K562 (cell line): ENCODE data around the gene TULP1. TPM values are rescaled to one million over a fixed set of nuclear protein-coding genes. Genes with fewer than 3 reads are reported as not detected.
A peak's percentile ranks its signal among the peaks of the same experiment; 100 is the strongest.

Experiments used
- ATAC-seq: fragments of 200-7000 bp; cut with Tn5 transposase; 3 replicates; pipeline ENCODE4 v1.9.1; 2020; ENCODE audit warnings: moderate library complexity
- BruUV-seq: library from RNA; stranded (reverse); fragments of 400-500 nt; replicated peaks from 2 replicates; lab custom pipeline; 2021; lab: Mats Ljungman, UMichigan
- CTCF ChIA-PET: fragments of 300-600 bp; formaldehyde crosslinking; extraction: SDS; loops from one replicate; lab custom pipeline; 2021; ENCODE audit warnings: low intra/inter-chr PET ratio; lab: Yijun Ruan, JAX
- POLR2A ChIA-PET: fragments of 300-600, 350-650 bp; sonication (Branson Sonifier 250); formaldehyde crosslinking; extraction: SDS; loops from one replicate; lab custom pipeline; 2021; ENCODE audit warnings: antibody characterized with exemption, inconsistent platforms; lab: Yijun Ruan, JAX
- DNase-seq, 4 experiments: peaks; one replicate each; pipeline versions ENCODE4 v3.0.0 to v3.0.0-alpha.2; 2011 to 2018; ENCODE audit warnings: low spot score in 3 of 4, mixed read lengths in 3 of 4; ENCODE audit errors: extremely low read depth in 1 of 4
- FAIRE-seq: peaks from 2 replicates; lab custom pipeline; 2011; peaks lifted over from hg19 to GRCh38; lab: Jason Lieb, UNC
- H2AFZ ChIP-seq: 2 replicates; pipeline ENCODE4 v1.6.0; 2011; ENCODE audit warnings: low read depth, low read length, control low read depth, inconsistent platforms
- H3K27ac ChIP-seq: fragments of 200-600 bp; 3 replicates; pipeline ENCODE4 v1.8.0; 2011; ENCODE audit warnings: low read depth, mild to moderate bottlenecking, control low read depth, inconsistent platforms, low read length, moderate library complexity, mixed read lengths; ENCODE audit errors: extremely low read depth
- H3K27me3 ChIP-seq, 2 experiments: fragments of 300-600 bp in 1 of 2; 2 replicates in 1 of 2; 3 replicates in 1 of 2; pipeline versions ENCODE4 v1.6.0 to v1.8.0; 2011; ENCODE audit warnings: inconsistent platforms in 2 of 2, low read length in 2 of 2, mild to moderate bottlenecking in 1 of 2, mixed read lengths in 1 of 2, moderate library complexity in 1 of 2; ENCODE audit not compliant: control insufficient read depth in 2 of 2, insufficient read depth in 2 of 2
- H3K36me3 ChIP-seq: fragments of 300-600 bp; 3 replicates; pipeline ENCODE4 v1.8.0; 2011; ENCODE audit warnings: mild to moderate bottlenecking, low read length, inconsistent platforms; ENCODE audit not compliant: control insufficient read depth, insufficient read depth
- H3K4me1 ChIP-seq, 2 experiments: fragments of 200-600 bp in 1 of 2; replicated peaks in 1 of 2; 2 replicates in 1 of 2; 3 replicates in 1 of 2; pipeline versions ENCODE4 v1.5.1 to v1.8.0; 2011; ENCODE audit warnings: inconsistent platforms in 2 of 2, low read length in 2 of 2, mild to moderate bottlenecking in 1 of 2, mixed read lengths in 1 of 2, moderate library complexity in 1 of 2; ENCODE audit not compliant: control insufficient read depth in 2 of 2, insufficient read depth in 2 of 2
- H3K4me2 ChIP-seq: 2 replicates; pipeline ENCODE4 v1.6.1; 2011; ENCODE audit warnings: low read length, control low read depth, inconsistent platforms, mixed read lengths; ENCODE audit not compliant: insufficient read depth
- H3K4me3 ChIP-seq: fragments of 200-600 bp; sonication (generic), shearing (Covaris generic); 2 replicates; pipeline ENCODE4 v1.5.1; 2016; ENCODE audit warnings: control low read depth, inconsistent platforms
- H3K79me2 ChIP-seq: fragments of 200-600 bp; 3 replicates; pipeline ENCODE4 v1.8.0; 2011; ENCODE audit warnings: low read length, inconsistent platforms; ENCODE audit not compliant: control insufficient read depth, insufficient read depth
- H3K9ac ChIP-seq, 2 experiments: 2 replicates each; pipeline versions ENCODE4 v1.6.0 to v1.6.1; 2011; ENCODE audit warnings: low read depth in 2 of 2, low read length in 2 of 2, control low read depth in 1 of 2, inconsistent platforms in 1 of 2, mild to moderate bottlenecking in 1 of 2, mixed read lengths in 1 of 2; ENCODE audit not compliant: insufficient read depth in 1 of 2
- H3K9me1 ChIP-seq: one replicate; pipeline ENCODE4 v1.6.0; 2011; ENCODE audit warnings: inconsistent platforms, mild to moderate bottlenecking, low read length, moderate library complexity; ENCODE audit not compliant: control insufficient read depth, insufficient read depth
- H3K9me3 ChIP-seq: replicated peaks from 2 replicates; pipeline ENCODE4 v1.5.1; 2011; ENCODE audit warnings: low read depth, low read length, inconsistent platforms; ENCODE audit not compliant: control insufficient read depth, insufficient read depth
- H4K20me1 ChIP-seq: replicated peaks from 2 replicates; pipeline ENCODE4 v1.6.1; 2011; ENCODE audit warnings: low read length, inconsistent platforms, mixed read lengths; ENCODE audit not compliant: control insufficient read depth, insufficient read depth
- HNRNPH1 ChIP-seq: fragments of 200-400 bp; formaldehyde crosslinking; optimal IDR thresholded peaks from 2 replicates; pipeline ENCODE3; 2017; ENCODE audit warnings: low read depth, mild to moderate bottlenecking, low read length, moderate library complexity
- KDM4B ChIP-seq, 2 experiments: fragments of 450-650 bp in 1 of 2; sonication (generic) in 1 of 2; IDR thresholded peaks; 2 replicates each; pipeline ENCODE4 v1.6.1; 2016 to 2017; ENCODE audit warnings: borderline replicate concordance in 2 of 2, antibody characterized with exemption in 1 of 2, low read depth in 1 of 2, mild to moderate bottlenecking in 1 of 2
- NFIC ChIP-seq: fragments of 450-650 bp; IDR thresholded peaks from 2 replicates; pipeline ENCODE4 v1.6.1; 2017; ENCODE audit warnings: mild to moderate bottlenecking, inconsistent platforms
- NR2C1 ChIP-seq, 2 experiments: fragments of 450-650 bp; IDR thresholded peaks; 2 replicates each; pipeline ENCODE4 v1.6.1; 2017; ENCODE audit warnings: mild to moderate bottlenecking in 2 of 2, antibody characterized with exemption in 1 of 2, inconsistent platforms in 1 of 2, missing compliant biosample characterization in 1 of 2, missing genetic modification characterization in 1 of 2
- NR2C2 ChIP-seq, 2 experiments: fragments of 200-800 bp in 1 of 2; sonication (Bioruptor generic) in 1 of 2; sonication (generic) in 1 of 2; formaldehyde crosslinking in 1 of 2; IDR thresholded peaks; 2 replicates each; pipeline versions ENCODE4 v1.6.1 to v1.8.0; 2016 to 2022; ENCODE audit warnings: mild to moderate bottlenecking in 1 of 2, missing compliant biosample characterization in 1 of 2, missing genetic modification characterization in 1 of 2, missing genetic modification reagents in 1 of 2
- POLR2A ChIP-seq: fragments of 450-650 bp; conservative IDR thresholded peaks from 2 replicates; pipeline ENCODE4 v1.6.1; 2016
- TOE1 ChIP-seq, 2 experiments: fragments of 450-650 bp in 1 of 2; sonication (generic) in 1 of 2; formaldehyde crosslinking in 1 of 2; IDR thresholded peaks; 2 replicates each; pipeline versions ENCODE4 v1.7.1 to v1.8.0; 2016 to 2022; ENCODE audit warnings: borderline replicate concordance in 2 of 2, mild to moderate bottlenecking in 2 of 2, antibody characterized with exemption in 1 of 2, inconsistent platforms in 1 of 2, low read depth in 1 of 2, missing genetic modification reagents in 1 of 2, moderate library complexity in 1 of 2
- ZBTB7A ChIP-seq: IDR thresholded peaks from 2 replicates; pipeline ENCODE4 v1.6.1; 2011; ENCODE audit warnings: low read depth, mild to moderate bottlenecking, low read length, moderate library complexity, borderline replicate concordance; ENCODE audit not compliant: control insufficient read depth
- ZNF143 ChIP-seq: sonication (generic); formaldehyde crosslinking; IDR thresholded peaks from 2 replicates; pipeline ENCODE4 v1.9.0; 2022; ENCODE audit warnings: mild to moderate bottlenecking, missing genetic modification reagents
- WGBS: fragments of 100-300 bp; shearing (Covaris generic); methylation state at CpG from one replicate; pipeline ENCODE4 v1.1.6; 2016; ENCODE audit warnings: low coverage, mixed read lengths; ENCODE audit not compliant: insufficient coverage; ENCODE audit errors: missing lambda C conversion rate; 5-methylcytosine and 5-hydroxymethylcytosine counted together
- in situ Hi-C: fragments of 300-500 bp; cut with MboI; formaldehyde crosslinking; loops from 4 replicates; pipeline ENCODE4 v1.15.0; 2018; ENCODE audit warnings: inconsistent platforms, mixed read lengths
- intact Hi-C: fragments of 100-400 bp; cut with micrococcal nuclease; formaldehyde crosslinking; loops from 2 replicates; pipeline ENCODE4 v1.14.2; 2022
- polyA plus RNA-seq, 8 experiments: library from polyadenylated mRNA; depleted of rRNA in 4 of 8; stranded (reverse) in 5 of 8; unstranded in 3 of 8; fragments of >200 nt; fragmentation: Nextera tagmentation in 2 of 8; fragmentation: Illumina TruSeq in 1 of 8; extraction: Ambion mirVana in 2 of 8; extraction: Trizol in 1 of 8; gene quantifications; 2 replicates each; pipeline versions ENCODE4 v1.2.1 to v1.2.3, GENCODE V29; 2011 to 2014; ENCODE audit warnings: inconsistent platforms in 1 of 8, missing spikeins in 1 of 8
- total RNA-seq, 7 experiments: library from RNA; depleted of rRNA in 6 of 7; stranded (reverse); fragments of >200 nt in 6 of 7; fragmentation: Illumina TruSeq in 2 of 7; extraction: Trizol in 2 of 7; gene quantifications; 2 replicates each; pipeline versions ENCODE4 v1.2.1 to v1.2.3, GENCODE V29; 2011 to 2021; ENCODE audit warnings: low replicate concordance in 1 of 7
- TF ChIP-seq, protein P1 (sequence below): sonication (generic); formaldehyde crosslinking; IDR thresholded peaks from 2 replicates; pipeline ENCODE4 v1.8.1; 2023; ENCODE audit warnings: mild to moderate bottlenecking, missing genetic modification reagents

The TULP1 gene
- total and polyA plus RNA-seq, 9 of the 15 experiments (the other 6 are each of a cell fraction or from before 2014, with no cell fraction given), result 0.06 to 0.17 (median 0.09) TPM; not detected in 6

GRCh38 chr6:35476004-35476403 lies 36.7 kb downstream of the TULP1 start (continued):
- TF ChIP-seq, protein P1, sequence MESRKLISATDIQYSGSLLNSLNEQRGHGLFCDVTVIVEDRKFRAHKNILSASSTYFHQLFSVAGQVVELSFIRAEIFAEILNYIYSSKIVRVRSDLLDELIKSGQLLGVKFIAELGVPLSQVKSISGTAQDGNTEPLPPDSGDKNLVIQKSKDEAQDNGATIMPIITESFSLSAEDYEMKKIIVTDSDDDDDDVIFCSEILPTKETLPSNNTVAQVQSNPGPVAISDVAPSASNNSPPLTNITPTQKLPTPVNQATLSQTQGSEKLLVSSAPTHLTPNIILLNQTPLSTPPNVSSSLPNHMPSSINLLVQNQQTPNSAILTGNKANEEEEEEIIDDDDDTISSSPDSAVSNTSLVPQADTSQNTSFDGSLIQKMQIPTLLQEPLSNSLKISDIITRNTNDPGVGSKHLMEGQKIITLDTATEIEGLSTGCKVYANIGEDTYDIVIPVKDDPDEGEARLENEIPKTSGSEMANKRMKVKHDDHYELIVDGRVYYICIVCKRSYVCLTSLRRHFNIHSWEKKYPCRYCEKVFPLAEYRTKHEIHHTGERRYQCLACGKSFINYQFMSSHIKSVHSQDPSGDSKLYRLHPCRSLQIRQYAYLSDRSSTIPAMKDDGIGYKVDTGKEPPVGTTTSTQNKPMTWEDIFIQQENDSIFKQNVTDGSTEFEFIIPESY, result peak; percentile 47; the same call in 1 of the 2 replicates
- no peak for TF ChIP-seq HNRNPH1

DNA sequence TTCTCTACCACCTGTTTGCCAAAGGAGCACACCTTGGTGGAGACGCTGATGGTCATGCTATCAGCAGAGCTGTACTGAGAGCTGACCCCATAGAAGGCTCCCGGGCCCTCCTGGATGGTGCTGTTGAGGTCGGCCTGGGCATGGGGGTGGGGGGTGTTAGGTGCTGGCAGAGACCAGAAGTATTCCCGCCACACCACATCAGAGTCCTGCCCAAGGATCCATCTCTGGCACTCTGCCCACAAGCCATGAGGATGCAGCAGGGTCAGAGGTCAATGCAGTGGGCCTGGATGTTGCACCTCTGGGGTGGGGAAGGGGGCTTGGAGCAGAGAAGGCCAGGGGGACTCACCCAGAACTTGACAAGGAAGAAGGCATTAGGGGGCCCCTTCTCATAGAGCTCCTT lies 37.1 kb downstream of the TULP1 start:
- peaks cover 34% of the 10 kb centered on the region for H3K36me3 ChIP-seq
- peaks cover 15 to 31% of the 10 kb centered on the region in 2 experiments; a peak in 4 of 5 replicates for H3K4me1 ChIP-seq
- intact Hi-C loops (no loop called here), in situ Hi-C loops (no loop called here)
- H3K27ac ChIP-seq, result no peak overlapping the region
- H3K9me3 ChIP-seq, result no peaks in the 10 kb centered on the region
- H3K9me1 ChIP-seq, result no peaks in the 10 kb centered on the region
- H3K4me2 ChIP-seq, result no peak overlapping the region
- DNase-seq, result no peak
- ATAC-seq, result no peak
- WGBS, result 75% methylated on average over 4 of the region's 4 CpGs
- no peak overlapping the region for H3K4me3 ChIP-seq
- no peaks in the 10 kb centered on the region for H3K27me3 ChIP-seq
- CTCF ChIA-PET, result no interaction called here
- no peak overlapping the region for H2AFZ ChIP-seq
- no peak for FAIRE-seq
- TF ChIP-seq POLR2A (0 out of 2 replicates have a peak, but pooled peaks have one; percentile 30), NFIC (peak; percentile 58), NR2C1 (IDR thresholded peaks at IDR 0.05) (peak; percentile 68; the same call in 1 of the 2 replicates), NR2C1 (tag; IDR thresholded peaks at IDR 0.05) (peak; percentile 65; the same call in 1 of the 2 replicates), ZNF143 (CRISPR knock-in tag) (no peak), KDM4B (IDR thresholded peaks at IDR 0.05; ENCODE audit: borderline replicate concordance in 2 of 2, low read depth in 1 of 2) (no peak), TOE1 (IDR thresholded peaks at IDR 0.05; ENCODE audit: borderline replicate concordance) (no peak), TOE1 (CRISPR knock-in tag; IDR thresholded peaks at IDR 0.05; ENCODE audit: borderline replicate concordance, low read depth) (no peak), ZBTB7A (no peak), NR2C2 (CRISPR knock-in tag; IDR thresholded peaks at IDR 0.05) (0 out of 2 replicates have a peak, but pooled peaks have one; percentile 37), NR2C2 (tag; IDR thresholded peaks at IDR 0.05) (no peak)
- TF ChIP-seq, all 486 proteins: peak for 4
- Histone ChIP-seq H4K20me1 (peaks cover 20% of the 10 kb centered on the region), H3K79me2 (peaks cover 19% of the 10 kb centered on the region), H3K9ac (no peak overlapping the region; a peak in 1 of 4 replicates)
- POLR2A ChIA-PET, result interaction anchor here (0.5 to 7.3 kb wide), 5 partner anchors 9 to 178 kb away, joined by 3 to 50 read pairs (median 3); partner anchors contain the start of gene TEAD3
- BruUV-seq, result no TSS peak
